Testis (tissue), 2 donors: ENCODE results near the gene SPATA31D1.

Experiments used
- POLR2A ChIP-seq: fragments of 450-650 bp; IDR thresholded peaks from one replicate; pipeline ENCODE4 v1.6.1; 2017; ENCODE audit warnings: antibody characterized with exemption, mild to moderate bottlenecking, moderate library complexity
- TF ChIP-seq, protein P1 (sequence below), 3 experiments: fragments of 450-650 bp in 2 of 3; fragments of 200-600 bp in 1 of 3; sonication (generic) in 1 of 3; IDR thresholded peaks; one replicate each; pipeline ENCODE4 v1.5.1; 2016 to 2019; ENCODE audit warnings: antibody characterized with exemption in 3 of 3, mild to moderate bottlenecking in 2 of 3, moderate library complexity in 1 of 3

DNA sequence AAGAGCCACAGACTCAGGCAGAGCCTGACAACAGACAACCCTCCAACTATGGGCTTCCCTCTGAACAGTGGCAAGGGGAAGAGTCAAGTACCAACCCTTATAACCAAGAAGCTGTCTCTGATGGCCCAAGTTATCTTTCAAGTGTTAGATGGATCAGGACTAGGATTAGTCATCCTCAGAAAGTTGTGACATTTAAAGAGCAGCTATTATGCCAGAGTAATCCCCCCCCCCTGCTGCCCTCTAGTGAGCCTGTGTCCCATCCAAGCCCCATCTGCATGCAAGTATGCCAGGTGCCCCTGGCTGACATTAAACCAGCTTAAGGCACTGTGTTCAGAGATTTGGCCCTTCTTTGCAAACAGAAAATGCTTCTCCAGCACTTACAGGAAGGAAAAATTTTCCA is 16.8 kb upstream of the SPATA31D1 start:
- TF ChIP-seq, protein P1, sequence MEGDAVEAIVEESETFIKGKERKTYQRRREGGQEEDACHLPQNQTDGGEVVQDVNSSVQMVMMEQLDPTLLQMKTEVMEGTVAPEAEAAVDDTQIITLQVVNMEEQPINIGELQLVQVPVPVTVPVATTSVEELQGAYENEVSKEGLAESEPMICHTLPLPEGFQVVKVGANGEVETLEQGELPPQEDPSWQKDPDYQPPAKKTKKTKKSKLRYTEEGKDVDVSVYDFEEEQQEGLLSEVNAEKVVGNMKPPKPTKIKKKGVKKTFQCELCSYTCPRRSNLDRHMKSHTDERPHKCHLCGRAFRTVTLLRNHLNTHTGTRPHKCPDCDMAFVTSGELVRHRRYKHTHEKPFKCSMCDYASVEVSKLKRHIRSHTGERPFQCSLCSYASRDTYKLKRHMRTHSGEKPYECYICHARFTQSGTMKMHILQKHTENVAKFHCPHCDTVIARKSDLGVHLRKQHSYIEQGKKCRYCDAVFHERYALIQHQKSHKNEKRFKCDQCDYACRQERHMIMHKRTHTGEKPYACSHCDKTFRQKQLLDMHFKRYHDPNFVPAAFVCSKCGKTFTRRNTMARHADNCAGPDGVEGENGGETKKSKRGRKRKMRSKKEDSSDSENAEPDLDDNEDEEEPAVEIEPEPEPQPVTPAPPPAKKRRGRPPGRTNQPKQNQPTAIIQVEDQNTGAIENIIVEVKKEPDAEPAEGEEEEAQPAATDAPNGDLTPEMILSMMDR (IDR thresholded peaks at IDR 0.05), result no peak
- TF ChIP-seq POLR2A, result no peak
